ENCODE data around the gene PIF1. TPM values are rescaled to one million over a fixed set of nuclear protein-coding genes. Genes with fewer than 3 reads are reported as not detected.
A peak's percentile ranks its signal among the peaks of the same experiment; 100 is the strongest.

PIF1 gene
- total and polyA plus RNA-seq, 4 donors, result 0.50 to 4.2 (median 1.7) TPM

DNA sequence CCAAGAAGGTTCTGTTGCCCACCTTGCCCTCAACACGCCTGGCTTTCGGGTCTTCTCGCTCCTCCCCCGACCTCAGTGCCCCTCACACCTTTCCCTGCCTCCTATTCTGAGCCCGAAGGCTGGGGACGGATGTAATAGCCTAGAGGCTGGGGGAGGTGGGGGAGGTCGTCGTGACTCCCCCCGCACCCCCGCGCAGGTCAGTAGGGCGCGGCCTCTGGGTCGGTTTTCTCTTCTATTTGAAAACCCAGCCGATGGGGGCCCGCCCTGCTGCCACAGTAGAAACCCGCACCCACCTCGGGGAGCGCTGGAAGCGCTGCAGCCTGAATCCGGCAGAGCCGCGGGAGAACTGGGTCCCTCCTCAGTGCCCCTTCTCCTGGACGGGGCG is 49.1 kb downstream of the PIF1 start:
- H3K27ac ChIP-seq (ENCODE audit: low read depth in 1 of 2, low read length in 2 of 2), result no peak overlapping the region
- no peak for DNase-seq
- intact Hi-C loops (cut with DNase I), result no loop called here
- no peak for ATAC-seq (ENCODE audit: low FRiP score)
- no peaks in the 10 kb centered on the region for H3K27me3 ChIP-seq (ENCODE audit: control insufficient read depth in 1 of 2, insufficient read depth in 2 of 2, low read length in 1 of 2)
- H3K4me3 ChIP-seq (ENCODE audit: low read length in 2 of 2), result no peak overlapping the region
- 29 to 34% methylated on average over 25 of the region's 25 CpGs for WGBS, 2 donors
- H3K9me3 ChIP-seq (ENCODE audit: control insufficient read depth, low read length), result no peaks in the 10 kb centered on the region
- no peaks in the 10 kb centered on the region for H3K36me3 ChIP-seq (ENCODE audit: control insufficient read depth in 1 of 2, insufficient read depth in 2 of 2, low read length in 1 of 2)
- H3K4me1 ChIP-seq (ENCODE audit: control insufficient read depth in 1 of 2, insufficient read depth in 2 of 2, low read length in 2 of 2), result no peaks in the 10 kb centered on the region

GRCh38 chr15:64775551-64776401 is 49.7 kb downstream of the PIF1 start, which contains the start of gene RBPMS2:
Gene RBPMS2 (minus strand): TSS chr15:64775589. CDS start chr15:64775319, 270 bp downstream.
- intact Hi-C loops (cut with DNase I), result no loop called here
- Histone ChIP-seq H3K9me3 (ENCODE audit: control insufficient read depth, low read length) (no peaks in the 10 kb centered on the region), H3K4me1 (ENCODE audit: control insufficient read depth in 1 of 2, insufficient read depth in 2 of 2, low read length in 2 of 2) (no peaks in the 10 kb centered on the region), H3K27me3 (ENCODE audit: control insufficient read depth in 1 of 2, insufficient read depth in 2 of 2, low read length in 1 of 2) (no peaks in the 10 kb centered on the region), H3K4me3 (ENCODE audit: low read length in 2 of 2) (peak within 1 kb of the TSS; percentile 71 to 81), H3K27ac (ENCODE audit: low read depth in 1 of 2, low read length in 2 of 2) (no peak within 1 kb of the TSS), H3K36me3 (ENCODE audit: control insufficient read depth in 1 of 2, insufficient read depth in 2 of 2, low read length in 1 of 2) (no peaks in the 10 kb centered on the region)
- ATAC-seq (ENCODE audit: low FRiP score) (no peak), DNase-seq (no peak)
- 1% methylated on average over 35 to 87 of the region's 90 CpGs for WGBS, 2 donors

- DNase-seq, result peak in 1 of 2 donors; percentile 80
- intact Hi-C loops (cut with DNase I), result no loop called here
- H3K27ac ChIP-seq (ENCODE audit: low read depth in 1 of 2, low read length in 2 of 2), result no peak overlapping the region
- H3K36me3 ChIP-seq (ENCODE audit: control insufficient read depth in 1 of 2, insufficient read depth in 2 of 2, low read length in 1 of 2), result no peaks in the 10 kb centered on the region
- H3K9me3 ChIP-seq (ENCODE audit: control insufficient read depth, low read length), result no peaks in the 10 kb centered on the region
- 1 to 3% methylated on average over 44 to 115 of the region's 115 CpGs for WGBS, 2 donors
- peak overlapping the region; percentile 71 to 81 for H3K4me3 ChIP-seq (ENCODE audit: low read length in 2 of 2)
- no peaks in the 10 kb centered on the region for H3K4me1 ChIP-seq (ENCODE audit: control insufficient read depth in 1 of 2, insufficient read depth in 2 of 2, low read length in 2 of 2)
- ATAC-seq (ENCODE audit: low FRiP score), result peak; percentile 60
- no peaks in the 10 kb centered on the region for H3K27me3 ChIP-seq (ENCODE audit: control insufficient read depth in 1 of 2, insufficient read depth in 2 of 2, low read length in 1 of 2)
Measured at GRCh38 chr15:64774629-64775493, 50.6 kb downstream of the PIF1 start.

GRCh38 chr15:64774037-64774628 is 51.3 kb downstream of the PIF1 start:
- WGBS, 2 donors, result 82 to 83% methylated on average over 21 of the region's 21 CpGs
- no peaks in the 10 kb centered on the region for H3K36me3 ChIP-seq (ENCODE audit: control insufficient read depth in 1 of 2, insufficient read depth in 2 of 2, low read length in 1 of 2)
- H3K4me1 ChIP-seq (ENCODE audit: control insufficient read depth in 1 of 2, insufficient read depth in 2 of 2, low read length in 2 of 2), result no peaks in the 10 kb centered on the region
- intact Hi-C loops (cut with DNase I), result no loop called here
- H3K4me3 ChIP-seq (ENCODE audit: low read length in 2 of 2), result no peak overlapping the region
- no peaks in the 10 kb centered on the region for H3K9me3 ChIP-seq (ENCODE audit: control insufficient read depth, low read length)
- no peak for ATAC-seq (ENCODE audit: low FRiP score)
- no peaks in the 10 kb centered on the region for H3K27me3 ChIP-seq (ENCODE audit: control insufficient read depth in 1 of 2, insufficient read depth in 2 of 2, low read length in 1 of 2)
- DNase-seq, result no peak
- no peak overlapping the region for H3K27ac ChIP-seq (ENCODE audit: low read depth in 1 of 2, low read length in 2 of 2)

DNA sequence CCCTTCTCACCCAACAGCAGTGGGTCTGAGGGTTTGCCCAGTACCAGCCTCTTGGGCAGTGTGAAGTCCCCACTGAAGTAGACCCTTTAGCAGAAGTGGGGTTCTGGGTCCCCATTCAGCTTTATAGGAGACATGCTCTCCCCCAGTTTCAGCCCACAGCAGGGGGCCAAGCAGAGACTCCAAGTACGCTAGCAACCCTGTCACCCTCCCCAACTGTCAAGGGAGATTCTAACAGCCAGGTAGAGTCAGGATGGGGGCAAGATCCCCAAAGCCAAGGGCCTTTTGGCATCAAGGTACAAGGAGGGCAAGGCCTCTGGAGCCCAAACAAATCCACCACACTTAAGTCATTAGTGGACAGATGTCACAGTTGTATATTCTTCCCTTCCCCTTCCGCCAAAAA is 51.8 kb downstream of the PIF1 start:
- no peak overlapping the region for H3K27ac ChIP-seq (ENCODE audit: low read depth in 1 of 2, low read length in 2 of 2)
- no peaks in the 10 kb centered on the region for H3K27me3 ChIP-seq (ENCODE audit: control insufficient read depth in 1 of 2, insufficient read depth in 2 of 2, low read length in 1 of 2)
- no peak for DNase-seq
- no peaks in the 10 kb centered on the region for H3K36me3 ChIP-seq (ENCODE audit: control insufficient read depth in 1 of 2, insufficient read depth in 2 of 2, low read length in 1 of 2)
- no peaks in the 10 kb centered on the region for H3K9me3 ChIP-seq (ENCODE audit: control insufficient read depth, low read length)
- 92 to 97% methylated on average over 2 of the region's 2 CpGs for WGBS, 2 donors
- H3K4me1 ChIP-seq (ENCODE audit: control insufficient read depth in 1 of 2, insufficient read depth in 2 of 2, low read length in 2 of 2), result no peaks in the 10 kb centered on the region
- no peak overlapping the region for H3K4me3 ChIP-seq (ENCODE audit: low read length in 2 of 2)
- intact Hi-C loops (cut with DNase I), result no loop called here
- ATAC-seq (ENCODE audit: low FRiP score), result no peak

GRCh38 chr15:64772964-64773363 is 52.5 kb downstream of the PIF1 start:
- intact Hi-C loops (cut with DNase I), result no loop called here
- 95 to 97% methylated on average over 6 of the region's 6 CpGs for WGBS, 2 donors
- no peaks in the 10 kb centered on the region for H3K4me1 ChIP-seq (ENCODE audit: control insufficient read depth in 1 of 2, insufficient read depth in 2 of 2, low read length in 2 of 2)
- H3K27ac ChIP-seq (ENCODE audit: low read depth in 1 of 2, low read length in 2 of 2), result no peak overlapping the region
- no peaks in the 10 kb centered on the region for H3K36me3 ChIP-seq (ENCODE audit: control insufficient read depth in 1 of 2, insufficient read depth in 2 of 2, low read length in 1 of 2)
- no peak overlapping the region for H3K4me3 ChIP-seq (ENCODE audit: low read length in 2 of 2)
- DNase-seq (no peak), ATAC-seq (ENCODE audit: low FRiP score) (no peak)
- no peaks in the 10 kb centered on the region for H3K27me3 ChIP-seq (ENCODE audit: control insufficient read depth in 1 of 2, insufficient read depth in 2 of 2, low read length in 1 of 2)
- no peaks in the 10 kb centered on the region for H3K9me3 ChIP-seq (ENCODE audit: control insufficient read depth, low read length)

- no peak for DNase-seq
- H3K4me1 ChIP-seq (ENCODE audit: control insufficient read depth in 1 of 2, insufficient read depth in 2 of 2, low read length in 2 of 2), result no peaks in the 10 kb centered on the region
- H3K36me3 ChIP-seq (ENCODE audit: control insufficient read depth in 1 of 2, insufficient read depth in 2 of 2, low read length in 1 of 2), result no peaks in the 10 kb centered on the region
- H3K9me3 ChIP-seq (ENCODE audit: control insufficient read depth, low read length), result no peaks in the 10 kb centered on the region
- no peak overlapping the region for H3K27ac ChIP-seq (ENCODE audit: low read depth in 1 of 2, low read length in 2 of 2)
- H3K27me3 ChIP-seq (ENCODE audit: control insufficient read depth in 1 of 2, insufficient read depth in 2 of 2, low read length in 1 of 2), result no peaks in the 10 kb centered on the region
- intact Hi-C loops (cut with DNase I), result no loop called here
- no peak overlapping the region for H3K4me3 ChIP-seq (ENCODE audit: low read length in 2 of 2)
- WGBS, 2 donors, result 74 to 81% methylated on average over 3 of the region's 3 CpGs
- ATAC-seq (ENCODE audit: low FRiP score), result no peak
Measured at GRCh38 chr15:64772488-64772887, 53.0 kb downstream of the PIF1 start.

DNA sequence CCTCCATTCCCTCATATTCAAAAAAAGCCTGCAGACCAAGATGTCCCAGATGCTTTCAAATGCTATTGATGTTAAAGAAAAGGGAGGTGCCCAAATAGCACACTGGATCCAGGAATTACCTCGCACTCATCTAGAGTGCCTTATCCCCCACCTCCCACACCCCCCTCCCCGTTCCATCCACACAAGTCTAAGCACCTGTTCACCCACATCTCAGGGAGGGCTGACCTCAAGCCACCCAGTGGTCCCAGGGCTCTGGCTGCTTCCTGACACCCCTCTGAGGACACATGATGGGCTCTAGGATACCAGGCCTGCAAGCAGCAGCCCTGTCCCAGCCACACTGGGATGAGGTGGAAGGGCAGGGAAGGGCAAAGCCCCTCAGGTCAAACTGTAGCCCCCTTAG is 54.8 kb downstream of the PIF1 start:
- intact Hi-C loops (cut with DNase I), result no loop called here
- Histone ChIP-seq H3K27me3 (ENCODE audit: control insufficient read depth in 1 of 2, insufficient read depth in 2 of 2, low read length in 1 of 2) (no peaks in the 10 kb centered on the region), H3K27ac (ENCODE audit: low read depth in 1 of 2, low read length in 2 of 2) (no peak overlapping the region), H3K4me3 (ENCODE audit: low read length in 2 of 2) (no peak overlapping the region), H3K4me1 (ENCODE audit: control insufficient read depth in 1 of 2, insufficient read depth in 2 of 2, low read length in 2 of 2) (no peaks in the 10 kb centered on the region), H3K36me3 (ENCODE audit: control insufficient read depth in 1 of 2, insufficient read depth in 2 of 2, low read length in 1 of 2) (no peaks in the 10 kb centered on the region), H3K9me3 (ENCODE audit: control insufficient read depth, low read length) (no peaks in the 10 kb centered on the region)
- 74 to 88% methylated on average over 2 of the region's 2 CpGs for WGBS, 2 donors
- DNase-seq (no peak), ATAC-seq (ENCODE audit: low FRiP score) (no peak)

Data from aorta (tissue), 5 donors.